CD4-positive, alpha-beta T cell (primary cell): Measurements from ENCODE around the gene ZNF518A. TPM values are rescaled to one million over a fixed set of nuclear protein-coding genes. Genes with fewer than 3 reads are reported as not detected.

Experiments used
- ATAC-seq: fragments of 200-7000 bp; cut with Tn5 transposase; one replicate; pipeline ENCODE4 v1.10.0; 2022; ENCODE audit warnings: mild to moderate bottlenecking; ENCODE audit not compliant: poor library complexity
- CTCF ChIA-PET: fragments of 350-600 bp; sonication (Branson Sonifier 250); formaldehyde crosslinking; loops from one replicate; lab custom pipeline; 2021; ENCODE audit warnings: antibody characterized with exemption, inconsistent platforms; lab: Charles Lee
- POLR2A ChIA-PET: fragments of 350-600 bp; sonication (Branson Sonifier 250); formaldehyde crosslinking; loops from one replicate; lab custom pipeline; 2021; ENCODE audit warnings: antibody characterized with exemption, inconsistent platforms; lab: Charles Lee
- DNase-seq, 14 experiments: peaks; one replicate each; pipeline ENCODE4 v3.0.0-alpha.2; 2013 to 2020; ENCODE audit warnings: mixed read lengths in 2 of 14
- H3K27ac ChIP-seq, 2 donors: one replicate each; pipeline versions ENCODE4 v1.5.1 to v1.7.0; 2013; ENCODE audit warnings: low read length in 2 of 2, low read depth in 1 of 2, mild to moderate bottlenecking in 1 of 2
- H3K27me3 ChIP-seq, 2 experiments: 1 replicate in 1 of 2; 2 replicates in 1 of 2; pipeline versions ENCODE4 v1.6.1 to v1.7.0; 2013; ENCODE audit warnings: low read length in 2 of 2, control low read depth in 1 of 2, mild to moderate bottlenecking in 1 of 2, moderate library complexity in 1 of 2; ENCODE audit not compliant: insufficient read depth in 2 of 2, control insufficient read depth in 1 of 2
- H3K36me3 ChIP-seq: one replicate; pipeline ENCODE4 v1.6.1; 2013; ENCODE audit warnings: low read length, control low read depth; ENCODE audit not compliant: insufficient read depth
- H3K4me1 ChIP-seq: one replicate; pipeline ENCODE4 v1.6.1; 2013; ENCODE audit warnings: low read length, control low read depth; ENCODE audit not compliant: insufficient read depth
- H3K4me3 ChIP-seq: one replicate; pipeline ENCODE4 v1.5.1; 2013; ENCODE audit warnings: mild to moderate bottlenecking, low read length, moderate library complexity
- H3K9me3 ChIP-seq, 2 experiments: 1 replicate in 1 of 2; 2 replicates in 1 of 2; pipeline versions ENCODE4 v1.6.1 to v1.7.0; 2013; ENCODE audit warnings: low read length in 2 of 2, mild to moderate bottlenecking in 2 of 2, control low read depth in 1 of 2, moderate library complexity in 1 of 2; ENCODE audit not compliant: control insufficient read depth in 1 of 2, insufficient read depth in 1 of 2
- H3K27ac Mint-ChIP-seq: one replicate; pipeline ENCODE4 v1.8.0; 2020; ENCODE audit warnings: mixed read lengths
- H3K27me3 Mint-ChIP-seq: one replicate; pipeline ENCODE4 v1.8.0; 2021; ENCODE audit warnings: mixed read lengths
- H3K36me3 Mint-ChIP-seq: one replicate; pipeline ENCODE4 v1.8.0; 2021; ENCODE audit warnings: low read depth, mixed read lengths
- H3K4me1 Mint-ChIP-seq: one replicate; pipeline ENCODE4 v1.8.0; 2021; ENCODE audit warnings: low read depth, mixed read lengths
- H3K4me3 Mint-ChIP-seq: one replicate; pipeline ENCODE4 v1.8.0; 2020; ENCODE audit warnings: mild to moderate bottlenecking, mixed read lengths
- H3K9me3 Mint-ChIP-seq: one replicate; pipeline ENCODE4 v1.8.0; 2020; ENCODE audit warnings: mixed read lengths
- intact Hi-C, 2 experiments: fragments of 100-400 bp; cut with DNase I in 1 of 2; cut with micrococcal nuclease in 1 of 2; formaldehyde crosslinking; loops; one replicate each; pipeline versions ENCODE4 v1.15.1 to v1.9.0; 2023 to 2025; cut with DNase I, micrococcal nuclease
- total RNA-seq, 174 experiments: library from RNA in 2 of 174; stranded (reverse) in 2 of 174; gene quantifications; one replicate each; pipeline ENCODE4 v1.2.3 and lab custom pipeline; 2021 to 2026
- TF ChIP-seq, protein P1 (sequence below): fragments of 200-600 bp; IDR thresholded peaks from one replicate; pipeline ENCODE4 v1.8.0; 2022; ENCODE audit warnings: antibody characterized with exemption, mild to moderate bottlenecking

The ZNF518A gene
- total RNA-seq, 2 experiments from 2014 or later = 7.4 to 7.9 TPM

GRCh38 chr10:96211764-96212163 lies 81.7 kb downstream of the ZNF518A start:
- POLR2A ChIA-PET = no interaction called here
- Mint-ChIP-seq H3K9me3 (no peaks in the 10 kb centered on the region), H3K27me3 (peaks cover 10% of the 10 kb centered on the region), H3K4me3 (no peak overlapping the region), H3K27ac (no peak overlapping the region), H3K36me3 (no peaks in the 10 kb centered on the region), H3K4me1 (no peaks in the 10 kb centered on the region)
- H3K4me3 ChIP-seq = no peak overlapping the region
- TF ChIP-seq, protein P1, sequence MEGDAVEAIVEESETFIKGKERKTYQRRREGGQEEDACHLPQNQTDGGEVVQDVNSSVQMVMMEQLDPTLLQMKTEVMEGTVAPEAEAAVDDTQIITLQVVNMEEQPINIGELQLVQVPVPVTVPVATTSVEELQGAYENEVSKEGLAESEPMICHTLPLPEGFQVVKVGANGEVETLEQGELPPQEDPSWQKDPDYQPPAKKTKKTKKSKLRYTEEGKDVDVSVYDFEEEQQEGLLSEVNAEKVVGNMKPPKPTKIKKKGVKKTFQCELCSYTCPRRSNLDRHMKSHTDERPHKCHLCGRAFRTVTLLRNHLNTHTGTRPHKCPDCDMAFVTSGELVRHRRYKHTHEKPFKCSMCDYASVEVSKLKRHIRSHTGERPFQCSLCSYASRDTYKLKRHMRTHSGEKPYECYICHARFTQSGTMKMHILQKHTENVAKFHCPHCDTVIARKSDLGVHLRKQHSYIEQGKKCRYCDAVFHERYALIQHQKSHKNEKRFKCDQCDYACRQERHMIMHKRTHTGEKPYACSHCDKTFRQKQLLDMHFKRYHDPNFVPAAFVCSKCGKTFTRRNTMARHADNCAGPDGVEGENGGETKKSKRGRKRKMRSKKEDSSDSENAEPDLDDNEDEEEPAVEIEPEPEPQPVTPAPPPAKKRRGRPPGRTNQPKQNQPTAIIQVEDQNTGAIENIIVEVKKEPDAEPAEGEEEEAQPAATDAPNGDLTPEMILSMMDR = no peak
- ATAC-seq (no peak), DNase-seq (no peak)
- intact Hi-C loops = no loop called here
- H3K9me3 ChIP-seq = no peaks in the 10 kb centered on the region
- no peaks in the 10 kb centered on the region for H3K4me1 ChIP-seq
- no peak overlapping the region for H3K27ac ChIP-seq
- no peaks in the 10 kb centered on the region for H3K36me3 ChIP-seq
- H3K27me3 ChIP-seq = peaks cover 0 to 5% of the 10 kb centered on the region in 2 experiments
- CTCF ChIA-PET = no interaction called here

DNA sequence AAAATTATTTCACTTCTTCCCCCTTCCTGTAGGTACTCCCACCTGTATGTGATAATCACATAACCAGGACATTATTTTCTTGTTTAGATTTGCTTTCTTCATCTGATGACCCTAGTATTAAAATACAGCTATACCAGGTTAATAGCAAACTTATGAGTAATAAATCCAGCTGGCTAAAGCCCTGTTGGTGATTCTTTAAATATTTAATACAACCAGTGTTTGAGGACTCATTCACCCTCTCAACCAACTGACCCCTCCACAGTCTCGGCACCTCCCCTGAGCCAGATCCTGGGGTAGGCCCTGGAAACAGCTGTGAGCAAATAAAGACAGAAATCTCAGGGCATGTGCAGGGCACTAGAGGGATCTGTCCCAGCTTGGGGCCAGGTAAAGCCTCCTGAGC lies 82.8 kb downstream of the ZNF518A start:
- TF ChIP-seq, protein P1 = no peak
- Histone ChIP-seq H3K4me3 (no peak overlapping the region), H3K36me3 (no peaks in the 10 kb centered on the region), H3K27me3 (peaks cover 0 to 5% of the 10 kb centered on the region in 2 experiments), H3K4me1 (no peaks in the 10 kb centered on the region), H3K9me3 (no peaks in the 10 kb centered on the region), H3K27ac (no peak overlapping the region)
- ATAC-seq = no peak
- CTCF ChIA-PET = no interaction called here
- intact Hi-C loops = no loop called here
- Mint-ChIP-seq H3K27me3 (peaks cover 15% of the 10 kb centered on the region), H3K9me3 (no peaks in the 10 kb centered on the region), H3K4me3 (no peak overlapping the region), H3K36me3 (no peaks in the 10 kb centered on the region), H3K4me1 (no peaks in the 10 kb centered on the region), H3K27ac (no peak overlapping the region)
- no peak for DNase-seq
- POLR2A ChIA-PET = no interaction called here

Other genes with a start within 250 kb of the ZNF518A start
- not detected for gene CC2D2B, start 222.3 kb upstream of the ZNF518A start, total RNA-seq
- gene CCNJ, start 86.7 kb upstream of the ZNF518A start, total RNA-seq = 1 to 10 TPM; 6.9 to 8.0 TPM
- gene BLNK, start 141.3 kb downstream of the ZNF518A start, total RNA-seq = not detected
- gene DNTT, start 174.1 kb downstream of the ZNF518A start, total RNA-seq = under 1 TPM in 1 of 2 experiments, not detected in 1; 0.11 TPM
- gene OPALIN, start 228.7 kb downstream of the ZNF518A start, total RNA-seq = not detected